Measurements from ENCODE around the gene LTC4S.
A peak's percentile ranks its signal among the peaks of the same experiment; 100 is the strongest.

Gene LTC4S

DNA sequence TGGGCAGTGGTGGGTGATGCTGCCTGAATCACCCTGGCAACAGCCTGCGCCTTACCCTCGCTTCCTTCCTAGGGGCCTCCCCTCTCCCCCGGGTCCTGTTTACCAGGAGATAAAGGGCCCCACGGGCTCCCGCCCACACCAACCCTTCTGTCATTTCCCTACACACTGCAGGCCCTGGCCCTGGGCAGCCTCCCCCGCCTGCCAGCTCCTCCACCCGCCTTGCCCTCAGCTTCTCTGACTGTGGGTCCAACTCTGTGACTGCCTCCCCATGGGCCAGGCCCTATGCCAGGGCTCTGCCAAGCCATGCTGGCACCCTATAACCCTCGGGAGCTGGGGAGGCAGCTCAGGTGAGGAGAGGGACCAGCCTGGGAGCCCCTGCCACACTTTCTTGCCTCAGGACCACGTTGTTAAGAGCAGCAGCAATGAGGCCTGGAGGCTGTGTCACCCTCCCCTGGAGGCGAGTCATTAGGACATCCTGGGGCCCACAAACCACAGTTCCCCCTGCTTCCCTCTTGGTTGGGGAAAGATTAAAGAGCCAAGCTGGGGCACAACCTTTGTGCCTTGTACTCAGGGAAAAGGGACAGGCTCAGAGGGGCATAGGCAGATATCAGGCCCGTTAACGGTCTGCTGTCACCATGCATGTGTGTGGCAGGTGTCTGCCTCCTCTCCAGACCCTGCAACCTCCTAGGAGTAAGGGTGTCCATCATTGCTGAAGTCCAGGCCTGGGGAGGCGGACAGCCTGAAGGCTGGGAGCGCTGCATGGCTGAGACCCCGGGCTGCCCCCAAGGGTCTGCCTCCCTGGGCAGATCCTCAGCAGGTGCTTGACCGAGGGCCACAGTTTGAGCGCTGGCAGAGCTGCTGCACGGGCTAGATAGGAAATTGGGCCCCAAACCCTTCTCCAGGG lies 10.1 kb downstream of the LTC4S start:
- H3K27me3 ChIP-seq (ENCODE audit: insufficient read depth, poor library complexity, severe bottlenecking): no peaks in the 10 kb centered on the region
- H3K27ac ChIP-seq (replicated peaks): peak overlapping the region; percentile 97
- H3K4me3 ChIP-seq (replicated peaks; ENCODE audit: insufficient read depth, low read length): peak overlapping the region; percentile 72
- TF ChIP-seq CTCF (IDR thresholded peaks at IDR 0.05; ENCODE audit: insufficient read depth, low read length): no peak
- TF ChIP-seq SPI1 (IDR thresholded peaks at IDR 0.05; ENCODE audit: borderline replicate concordance, low read depth): peak; percentile 19; the same call in 1 of the 2 replicates
- no peak for TF ChIP-seq REST (IDR thresholded peaks at IDR 0.05; ENCODE audit: insufficient replicate concordance, low read depth)
- peak; percentile 52 for TF ChIP-seq GABPA (IDR thresholded peaks at IDR 0.05; ENCODE audit: low read depth)
- TF ChIP-seq POLR2AphosphoS5 (IDR thresholded peaks at IDR 0.05; ENCODE audit: low read depth): peak; percentile 85
- DNase-seq (ENCODE audit: low read depth in 1 of 2, low spot score in 1 of 2): peak in 1 of 2 experiments; percentile 94

DNA sequence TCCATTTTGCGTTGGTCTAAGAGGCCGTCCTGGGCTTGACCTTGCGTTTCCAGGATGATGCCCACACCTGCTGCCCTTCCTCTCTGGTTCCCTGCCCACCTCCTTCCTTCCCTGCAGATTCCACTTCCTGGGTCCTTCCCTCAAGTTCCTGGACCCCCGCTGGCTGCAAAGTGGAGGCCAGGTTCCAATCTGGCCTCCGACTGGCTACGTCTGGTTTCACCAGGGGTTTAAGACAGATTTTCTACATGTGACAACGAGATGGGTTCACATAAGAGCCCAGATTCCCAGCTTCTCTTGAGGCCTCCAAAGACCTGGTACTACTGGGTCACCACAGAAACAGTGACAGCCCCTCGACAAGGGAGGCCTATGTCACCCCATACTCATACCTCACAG lies 10.8 kb downstream of the LTC4S start:
- Histone ChIP-seq H3K27ac (replicated peaks) (peak overlapping the region; percentile 97), H3K27me3 (ENCODE audit: insufficient read depth, poor library complexity, severe bottlenecking) (no peaks in the 10 kb centered on the region), H3K4me3 (replicated peaks; ENCODE audit: insufficient read depth, low read length) (peak overlapping the region; percentile 72)
- no peak for TF ChIP-seq SPI1 (IDR thresholded peaks at IDR 0.05; ENCODE audit: borderline replicate concordance, low read depth)
- no peak for TF ChIP-seq GABPA (IDR thresholded peaks at IDR 0.05; ENCODE audit: low read depth)
- TF ChIP-seq CTCF (IDR thresholded peaks at IDR 0.05; ENCODE audit: insufficient read depth, low read length): no peak
- no peak for TF ChIP-seq POLR2AphosphoS5 (IDR thresholded peaks at IDR 0.05; ENCODE audit: low read depth)
- no peak for TF ChIP-seq REST (IDR thresholded peaks at IDR 0.05; ENCODE audit: insufficient replicate concordance, low read depth)
- DNase-seq (ENCODE audit: low read depth in 1 of 2, low spot score in 1 of 2): no peak

GRCh38 chr5:179805070-179805528 lies 11.3 kb downstream of the LTC4S start:
- H3K4me3 ChIP-seq (replicated peaks; ENCODE audit: insufficient read depth, low read length): peak overlapping the region; percentile 72
- TF ChIP-seq CTCF (IDR thresholded peaks at IDR 0.05; ENCODE audit: insufficient read depth, low read length) (no peak), POLR2AphosphoS5 (IDR thresholded peaks at IDR 0.05; ENCODE audit: low read depth) (no peak), GABPA (IDR thresholded peaks at IDR 0.05; ENCODE audit: low read depth) (no peak), REST (IDR thresholded peaks at IDR 0.05; ENCODE audit: insufficient replicate concordance, low read depth) (no peak), SPI1 (IDR thresholded peaks at IDR 0.05; ENCODE audit: borderline replicate concordance, low read depth) (no peak)
- peak in 1 of 2 experiments; percentile 31 for DNase-seq (ENCODE audit: low read depth in 1 of 2, low spot score in 1 of 2)
- no peaks in the 10 kb centered on the region for H3K27me3 ChIP-seq (ENCODE audit: insufficient read depth, poor library complexity, severe bottlenecking)
- H3K27ac ChIP-seq (replicated peaks): peak overlapping the region; percentile 97

Measured in HL-60 (cell line).